H9 (cell line): Measurements from ENCODE around the gene EPHA4. TPM values are rescaled to one million over a fixed set of nuclear protein-coding genes. Genes with fewer than 3 reads are reported as not detected.

Experiments used
- DNase-seq: peaks from one replicate; pipeline ENCODE4 v3.0.0-alpha.2; 2017
- H2AFZ ChIP-seq: one replicate; pipeline ENCODE4 v1.6.1; 2013; ENCODE audit warnings: mild to moderate bottlenecking, low read length, control low read depth, moderate library complexity
- H2AK5ac ChIP-seq: 2 replicates; pipeline ENCODE4 v1.6.1; 2013; ENCODE audit warnings: low read length, control low read depth, mixed read lengths; ENCODE audit not compliant: insufficient read length
- H2BK120ac ChIP-seq: one replicate; pipeline ENCODE4 v1.6.1; 2013; ENCODE audit warnings: low read depth, mild to moderate bottlenecking, low read length, control low read depth, inconsistent platforms; ENCODE audit not compliant: poor library complexity, severe bottlenecking
- H2BK12ac ChIP-seq: 2 replicates; pipeline ENCODE4 v1.6.1; 2013; ENCODE audit warnings: low read length, control low read depth, mixed read lengths, low read depth; ENCODE audit not compliant: insufficient read length
- H2BK15ac ChIP-seq: 2 replicates; pipeline ENCODE4 v1.6.1; 2013; ENCODE audit warnings: low read depth, low read length, control low read depth
- H2BK20ac ChIP-seq: one replicate; pipeline ENCODE4 v1.6.1; 2013; ENCODE audit warnings: low read depth, mild to moderate bottlenecking, low read length, control low read depth, inconsistent platforms; ENCODE audit not compliant: poor library complexity, severe bottlenecking
- H2BK5ac ChIP-seq: 2 replicates; pipeline ENCODE4 v1.6.1; 2013; ENCODE audit warnings: low read length, control low read depth, mixed read lengths; ENCODE audit not compliant: insufficient read length
- H3K14ac ChIP-seq: 2 replicates; pipeline ENCODE4 v1.6.1; 2013; ENCODE audit warnings: low read length, control low read depth; ENCODE audit not compliant: insufficient read depth
- H3K18ac ChIP-seq: 2 replicates; pipeline ENCODE4 v1.6.1; 2013; ENCODE audit warnings: low read depth, mild to moderate bottlenecking, mixed read lengths, low read length, control low read depth; ENCODE audit not compliant: insufficient read length
- H3K23ac ChIP-seq: 2 replicates; pipeline ENCODE4 v1.6.1; 2013; ENCODE audit warnings: low read length, control low read depth, mixed read lengths, low read depth; ENCODE audit not compliant: insufficient read length
- H3K23me2 ChIP-seq: 2 replicates; pipeline ENCODE4 v1.6.1; 2013; ENCODE audit warnings: low read depth, mild to moderate bottlenecking, mixed read lengths, low read length, control low read depth; ENCODE audit not compliant: insufficient read length, poor library complexity, severe bottlenecking
- H3K27ac ChIP-seq: 2 replicates; pipeline ENCODE4 v1.5.1; 2013; ENCODE audit warnings: low read length, control low read depth, mixed read lengths, low read depth; ENCODE audit not compliant: insufficient read length
- H3K27me3 ChIP-seq: 2 replicates; pipeline ENCODE4 v1.6.1; 2013; ENCODE audit warnings: low read length, control low read depth, inconsistent platforms; ENCODE audit not compliant: insufficient read depth
- H3K4ac ChIP-seq: 2 replicates; pipeline ENCODE4 v1.6.1; 2013; ENCODE audit warnings: low read depth, mild to moderate bottlenecking, control low read depth, inconsistent platforms, low read length, moderate library complexity
- H3K4me1 ChIP-seq: 2 replicates; pipeline ENCODE4 v1.6.1; 2013; ENCODE audit warnings: low read length, control low read depth, inconsistent platforms; ENCODE audit not compliant: insufficient read depth
- H3K4me2 ChIP-seq: 2 replicates; pipeline ENCODE4 v1.6.1; 2013; ENCODE audit warnings: low read length, control low read depth, mixed read lengths; ENCODE audit not compliant: insufficient read length, insufficient read depth
- H3K56ac ChIP-seq: 2 replicates; pipeline ENCODE4 v1.6.1; 2013; ENCODE audit warnings: low read depth, mild to moderate bottlenecking, mixed read lengths, low read length, control low read depth; ENCODE audit not compliant: insufficient read length
- H3K79me1 ChIP-seq: 2 replicates; pipeline ENCODE4 v1.6.1; 2013; ENCODE audit warnings: low read depth, mild to moderate bottlenecking, moderate library complexity, low read length, control low read depth, inconsistent platforms; ENCODE audit not compliant: insufficient read depth, poor library complexity, severe bottlenecking
- H3K79me2 ChIP-seq: 2 replicates; pipeline ENCODE4 v1.6.1; 2013; ENCODE audit warnings: low read length, control low read depth, inconsistent platforms; ENCODE audit not compliant: insufficient read depth
- H3K9ac ChIP-seq: 2 replicates; pipeline ENCODE4 v1.6.1; 2013; ENCODE audit warnings: low read length, control low read depth, mixed read lengths; ENCODE audit not compliant: insufficient read length; ENCODE audit errors: extremely low read depth
- H3K9me3 ChIP-seq: one replicate; pipeline ENCODE4 v1.6.1; 2013; ENCODE audit warnings: low read depth, low read length, inconsistent platforms; ENCODE audit not compliant: control insufficient read depth
- H3T11ph ChIP-seq: one replicate; pipeline ENCODE4 v1.6.1; 2013; ENCODE audit warnings: mild to moderate bottlenecking, low read length, control low read depth, inconsistent platforms
- H4K20me1 ChIP-seq: one replicate; pipeline ENCODE4 v1.6.1; 2013; ENCODE audit not compliant: control insufficient read depth, insufficient read length, insufficient read depth
- H4K5ac ChIP-seq: 2 replicates; pipeline ENCODE4 v1.6.1; 2013; ENCODE audit warnings: low read depth, mild to moderate bottlenecking, mixed read lengths, low read length, control low read depth; ENCODE audit not compliant: insufficient read length
- H4K8ac ChIP-seq: replicated peaks from 2 replicates; pipeline ENCODE4 v1.6.1; 2013; ENCODE audit warnings: low read length, control low read depth, mixed read lengths, low read depth; ENCODE audit not compliant: insufficient read length
- H4K91ac ChIP-seq: 2 replicates; pipeline ENCODE4 v1.6.1; 2013; ENCODE audit warnings: low read depth, mild to moderate bottlenecking, moderate library complexity, mixed read lengths, low read length, control low read depth; ENCODE audit not compliant: insufficient read length
- H3K27ac Mint-ChIP-seq, 3 experiments: 2 replicates in 2 of 3; 3 replicates in 1 of 3; pipeline ENCODE4 v1.8.0; 2020 to 2021; ENCODE audit warnings: mixed read lengths in 3 of 3, mild to moderate bottlenecking in 1 of 3, moderate library complexity in 1 of 3
- H3K27me3 Mint-ChIP-seq: 2 replicates; pipeline ENCODE4 v1.8.0; 2021; ENCODE audit warnings: low read depth, mild to moderate bottlenecking, moderate library complexity, mixed read lengths
- H3K36me3 Mint-ChIP-seq, 3 experiments: 2 replicates in 2 of 3; 3 replicates in 1 of 3; pipeline ENCODE4 v1.8.0; 2020 to 2021; ENCODE audit warnings: low read depth in 3 of 3, mixed read lengths in 3 of 3; ENCODE audit not compliant: insufficient read depth in 1 of 3
- H3K4me1 Mint-ChIP-seq, 2 experiments: 2 replicates each; pipeline ENCODE4 v1.8.0; 2020; ENCODE audit warnings: mixed read lengths in 2 of 2
- H3K4me3 Mint-ChIP-seq, 2 experiments: 2 replicates in 1 of 2; 3 replicates in 1 of 2; pipeline ENCODE4 v1.8.0; 2020 to 2021; ENCODE audit warnings: mild to moderate bottlenecking in 2 of 2, mixed read lengths in 2 of 2, moderate library complexity in 1 of 2
- H3K9me3 Mint-ChIP-seq, 2 experiments: 2 replicates in 1 of 2; 3 replicates in 1 of 2; pipeline ENCODE4 v1.8.0; 2020; ENCODE audit warnings: mild to moderate bottlenecking in 2 of 2, mixed read lengths in 2 of 2, moderate library complexity in 1 of 2
- WGBS: extraction: QIAGEN DNeasy Blood & Tissue Kit; methylation state at CpG from one replicate; pipeline ENCODE4 v1.1.7; 2013; ENCODE audit warnings: missing lambda C conversion rate, low lambda C conversion rate, mixed read lengths; ENCODE audit not compliant: insufficient read length; ENCODE audit errors: extremely low coverage; 5-methylcytosine and 5-hydroxymethylcytosine counted together
- total RNA-seq: library from RNA; stranded (reverse); gene quantifications from 2 replicates; pipeline ENCODE4 v1.2.1, GENCODE V29; 2021
- TF ChIP-seq, protein P1 (sequence below): fragments of 200-600 bp; sonication (generic); conservative IDR thresholded peaks from 3 replicates; pipeline ENCODE4 v1.8.0; 2021; ENCODE audit warnings: antibody characterized with exemption, mild to moderate bottlenecking

EPHA4 gene
- total RNA-seq, 1 experiment from 2014 or later: 25.1 TPM

DNA sequence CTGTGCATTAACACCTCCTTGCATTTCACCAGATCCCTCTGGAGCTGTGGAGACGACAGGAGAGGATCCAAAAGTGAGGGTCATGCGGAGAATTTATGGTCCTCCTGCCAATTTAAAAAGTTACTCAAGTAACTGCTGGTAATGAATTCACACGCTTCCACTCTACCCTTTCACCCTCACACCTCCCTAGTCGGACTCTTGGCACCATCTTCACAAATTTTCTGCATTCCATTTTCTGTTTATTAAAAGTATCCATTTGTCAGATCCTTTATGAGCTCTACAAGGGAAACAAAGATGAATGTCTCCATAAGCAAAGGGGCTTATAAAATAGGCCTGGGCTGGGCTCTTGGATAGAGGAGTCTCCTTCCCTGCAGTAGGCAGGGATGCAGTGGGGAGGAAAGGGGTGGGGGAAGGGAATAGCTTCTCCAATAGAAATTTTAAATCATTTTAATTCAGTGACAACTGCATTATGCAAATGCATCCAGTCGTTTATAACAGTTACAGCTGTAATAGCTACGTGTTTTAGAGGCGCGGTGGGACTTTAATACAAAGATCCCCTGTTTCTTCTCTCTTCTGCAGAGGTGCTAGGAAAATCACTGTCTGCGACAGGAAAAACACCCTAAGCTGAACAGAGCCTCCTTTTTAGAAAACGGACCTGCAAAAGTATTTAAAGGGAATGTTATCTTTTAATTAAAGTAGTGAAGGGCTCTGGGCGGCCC lies 132.2 kb downstream of the EPHA4 start:
- Histone ChIP-seq H3K18ac (no peak overlapping the region), H4K5ac (no peak overlapping the region), H2BK120ac (no peak overlapping the region), H2BK12ac (no peak overlapping the region), H4K8ac (no peak overlapping the region), H4K91ac (no peak overlapping the region), H2AK5ac (no peak overlapping the region), H2BK5ac (no peak overlapping the region), H3K79me2 (no peaks in the 10 kb centered on the region), H3K4me1 (no peaks in the 10 kb centered on the region), H3K4me2 (no peak overlapping the region), H3K23ac (no peak overlapping the region), H3K27me3 (no peaks in the 10 kb centered on the region), H3K27ac (no peak overlapping the region), H3K9me3 (no peaks in the 10 kb centered on the region), H2BK20ac (no peak overlapping the region), H4K20me1 (no peaks in the 10 kb centered on the region), H3K9ac (no peak overlapping the region), H2BK15ac (no peak overlapping the region), H3K56ac (no peak overlapping the region), H3K4ac (no peak overlapping the region), H3K79me1 (no peaks in the 10 kb centered on the region), H2AFZ (no peak overlapping the region), H3K14ac (no peak overlapping the region), H3T11ph (no peak overlapping the region), H3K23me2 (no peaks in the 10 kb centered on the region)
- TF ChIP-seq, protein P1, sequence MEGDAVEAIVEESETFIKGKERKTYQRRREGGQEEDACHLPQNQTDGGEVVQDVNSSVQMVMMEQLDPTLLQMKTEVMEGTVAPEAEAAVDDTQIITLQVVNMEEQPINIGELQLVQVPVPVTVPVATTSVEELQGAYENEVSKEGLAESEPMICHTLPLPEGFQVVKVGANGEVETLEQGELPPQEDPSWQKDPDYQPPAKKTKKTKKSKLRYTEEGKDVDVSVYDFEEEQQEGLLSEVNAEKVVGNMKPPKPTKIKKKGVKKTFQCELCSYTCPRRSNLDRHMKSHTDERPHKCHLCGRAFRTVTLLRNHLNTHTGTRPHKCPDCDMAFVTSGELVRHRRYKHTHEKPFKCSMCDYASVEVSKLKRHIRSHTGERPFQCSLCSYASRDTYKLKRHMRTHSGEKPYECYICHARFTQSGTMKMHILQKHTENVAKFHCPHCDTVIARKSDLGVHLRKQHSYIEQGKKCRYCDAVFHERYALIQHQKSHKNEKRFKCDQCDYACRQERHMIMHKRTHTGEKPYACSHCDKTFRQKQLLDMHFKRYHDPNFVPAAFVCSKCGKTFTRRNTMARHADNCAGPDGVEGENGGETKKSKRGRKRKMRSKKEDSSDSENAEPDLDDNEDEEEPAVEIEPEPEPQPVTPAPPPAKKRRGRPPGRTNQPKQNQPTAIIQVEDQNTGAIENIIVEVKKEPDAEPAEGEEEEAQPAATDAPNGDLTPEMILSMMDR: no peak
- Mint-ChIP-seq H3K9me3 (peaks cover 0 to 3% of the 10 kb centered on the region in 2 experiments; a peak in 1 of 5 replicates), H3K27ac (no peak overlapping the region), H3K4me1 (peaks cover 20 to 35% of the 10 kb centered on the region in 2 experiments), H3K4me3 (no peak overlapping the region), H3K27me3 (peaks cover 2% of the 10 kb centered on the region; the same call in 1 of the 2 replicates), H3K36me3 (peaks cover 15 to 44% (median 23%) of the 10 kb centered on the region in 3 experiments; a peak in 6 of 7 replicates)
- WGBS: no CpG with 5 or more reads among the region's 11 CpGs
- no peak for DNase-seq
